Panc1 (cell line): Measurements from ENCODE around the gene ECHS1. TPM values are rescaled to one million over a fixed set of nuclear protein-coding genes. Genes with fewer than 3 reads are reported as not detected.

Experiments used
- ATAC-seq: fragments of 200-7000 bp; cut with Tn5 transposase; 2 replicates; pipeline ENCODE4 v1.9.1; 2020; ENCODE audit warnings: mild to moderate bottlenecking, moderate library complexity
- BruUV-seq: library from RNA; stranded (reverse); fragments of 400-500 nt; replicated peaks from 2 replicates; lab custom pipeline; 2021; lab: Mats Ljungman, UMichigan
- CTCF ChIA-PET: fragments of 300-600 bp; sonication (Branson Sonifier 250); formaldehyde crosslinking; loops from one replicate; lab custom pipeline; 2022; ENCODE audit warnings: antibody characterized with exemption; lab: Charles Lee
- POLR2A ChIA-PET: fragments of 300-600 bp; sonication (Branson Sonifier 250); formaldehyde crosslinking; loops from one replicate; lab custom pipeline; 2022; ENCODE audit warnings: antibody characterized with exemption; lab: Charles Lee
- DNase-seq: peaks from one replicate; pipeline ENCODE4 v3.0.0-alpha.2; 2010; ENCODE audit warnings: low read depth, low spot score
- H3K27ac ChIP-seq: 2 replicates; pipeline ENCODE4 v1.5.1; 2011; ENCODE audit warnings: mild to moderate bottlenecking, low read length, inconsistent platforms
- H3K27me3 ChIP-seq: fragments of 200-500 bp; sonication (Bioruptor generic); 2 replicates; pipeline ENCODE4 v1.6.0; 2014; ENCODE audit warnings: low read length, inconsistent platforms; ENCODE audit not compliant: control insufficient read depth, insufficient read depth
- H3K36me3 ChIP-seq: fragments of 200-500 bp; sonication (Bioruptor generic); 2 replicates; pipeline ENCODE4 v1.5.1; 2014; ENCODE audit warnings: inconsistent platforms, mild to moderate bottlenecking, low read length, moderate library complexity; ENCODE audit not compliant: control insufficient read depth, insufficient read depth
- H3K4me1 ChIP-seq: 2 replicates; pipeline ENCODE4 v1.5.1; 2011; ENCODE audit warnings: inconsistent platforms, mild to moderate bottlenecking, low read length, moderate library complexity; ENCODE audit not compliant: control insufficient read depth, insufficient read depth
- H3K4me3 ChIP-seq, 2 experiments: 2 replicates each; pipeline ENCODE4 v1.5.1; 2011 to 2012; ENCODE audit warnings: low read depth in 2 of 2, low read length in 2 of 2, mild to moderate bottlenecking in 2 of 2, inconsistent platforms in 1 of 2, moderate library complexity in 1 of 2
- H3K9me3 ChIP-seq: fragments of 200-500 bp; sonication (Bioruptor generic); 2 replicates; pipeline ENCODE4 v1.5.1; 2014; ENCODE audit warnings: low read depth, mild to moderate bottlenecking, inconsistent platforms, low read length, moderate library complexity; ENCODE audit not compliant: control insufficient read depth, insufficient read depth
- CTCF ChIP-seq: fragments of 450-650 bp; IDR thresholded peaks from 2 replicates; pipeline ENCODE4 v1.5.1; 2017; ENCODE audit warnings: mild to moderate bottlenecking
- POLR2AphosphoS5 ChIP-seq: IDR thresholded peaks from 2 replicates; pipeline ENCODE4 v1.6.1; 2012; ENCODE audit warnings: mild to moderate bottlenecking, low read depth, low read length, moderate library complexity
- SIN3A ChIP-seq: IDR thresholded peaks from 2 replicates; pipeline ENCODE4 v1.6.1; 2012; ENCODE audit warnings: low read depth, mild to moderate bottlenecking, low read length, moderate library complexity, borderline replicate concordance; ENCODE audit not compliant: insufficient read depth
- TCF7L2 ChIP-seq: IDR thresholded peaks from 2 replicates; pipeline ENCODE4 v1.6.1; 2011; ENCODE audit warnings: mild to moderate bottlenecking, low read depth, low read length, inconsistent platforms
- in situ Hi-C: cut with HindIII; loops from 2 replicates; pipeline ENCODE4 v1.10.0; 2016; ENCODE audit warnings: low sequenced_read_pairs, low pct_unique_long_range_greater_than_20kb
- intact Hi-C: fragments of 100-400 bp; cut with micrococcal nuclease; formaldehyde crosslinking; loops from one replicate; pipeline ENCODE4 v1.10.0; 2022; ENCODE audit not compliant: unreplicated experiment
- total RNA-seq: library from RNA; stranded (reverse); gene quantifications from one replicate; pipeline ENCODE4 v1.2.1, GENCODE V29; 2021; ENCODE audit not compliant: unreplicated experiment
- TF ChIP-seq, protein P1 (sequence below), 2 experiments: IDR thresholded peaks; 2 replicates each; pipeline ENCODE4 v1.6.1; 2011 to 2012; ENCODE audit warnings: low read depth in 2 of 2, control low read depth in 1 of 2, low read length in 1 of 2, mild to moderate bottlenecking in 1 of 2, moderate library complexity in 1 of 2; ENCODE audit not compliant: insufficient read depth in 1 of 2

Gene ECHS1
- total RNA-seq, 1 experiment from 2014 or later: 165 TPM

- in situ Hi-C loops: no loop called here
- POLR2A ChIA-PET: no interaction called here
Measured at GRCh38 chr10:133343558-133343957, 29.6 kb downstream of the ECHS1 start.

GRCh38 chr10:133342942-133343341 lies 30.2 kb downstream of the ECHS1 start:
- in situ Hi-C loops (no loop called here), intact Hi-C loops (no loop called here)
- DNase-seq: no peak
- Histone ChIP-seq H3K27ac (no peak overlapping the region), H3K27me3 (no peaks in the 10 kb centered on the region), H3K4me3 (no peak overlapping the region), H3K36me3 (no peaks in the 10 kb centered on the region), H3K9me3 (no peaks in the 10 kb centered on the region), H3K4me1 (no peaks in the 10 kb centered on the region)
- no peak for ATAC-seq
- ChIA-PET CTCF (interaction anchor here (1.1 kb wide), 1 partner anchor 13 kb away, joined by 7 read pairs; no protein-coding TSS in a partner anchor), POLR2A (no interaction called here)
- no TSS peak for BruUV-seq
- TF ChIP-seq CTCF (no peak), SIN3A (no peak), TCF7L2 (no peak), POLR2AphosphoS5 (no peak)
- TF ChIP-seq, protein P1, sequence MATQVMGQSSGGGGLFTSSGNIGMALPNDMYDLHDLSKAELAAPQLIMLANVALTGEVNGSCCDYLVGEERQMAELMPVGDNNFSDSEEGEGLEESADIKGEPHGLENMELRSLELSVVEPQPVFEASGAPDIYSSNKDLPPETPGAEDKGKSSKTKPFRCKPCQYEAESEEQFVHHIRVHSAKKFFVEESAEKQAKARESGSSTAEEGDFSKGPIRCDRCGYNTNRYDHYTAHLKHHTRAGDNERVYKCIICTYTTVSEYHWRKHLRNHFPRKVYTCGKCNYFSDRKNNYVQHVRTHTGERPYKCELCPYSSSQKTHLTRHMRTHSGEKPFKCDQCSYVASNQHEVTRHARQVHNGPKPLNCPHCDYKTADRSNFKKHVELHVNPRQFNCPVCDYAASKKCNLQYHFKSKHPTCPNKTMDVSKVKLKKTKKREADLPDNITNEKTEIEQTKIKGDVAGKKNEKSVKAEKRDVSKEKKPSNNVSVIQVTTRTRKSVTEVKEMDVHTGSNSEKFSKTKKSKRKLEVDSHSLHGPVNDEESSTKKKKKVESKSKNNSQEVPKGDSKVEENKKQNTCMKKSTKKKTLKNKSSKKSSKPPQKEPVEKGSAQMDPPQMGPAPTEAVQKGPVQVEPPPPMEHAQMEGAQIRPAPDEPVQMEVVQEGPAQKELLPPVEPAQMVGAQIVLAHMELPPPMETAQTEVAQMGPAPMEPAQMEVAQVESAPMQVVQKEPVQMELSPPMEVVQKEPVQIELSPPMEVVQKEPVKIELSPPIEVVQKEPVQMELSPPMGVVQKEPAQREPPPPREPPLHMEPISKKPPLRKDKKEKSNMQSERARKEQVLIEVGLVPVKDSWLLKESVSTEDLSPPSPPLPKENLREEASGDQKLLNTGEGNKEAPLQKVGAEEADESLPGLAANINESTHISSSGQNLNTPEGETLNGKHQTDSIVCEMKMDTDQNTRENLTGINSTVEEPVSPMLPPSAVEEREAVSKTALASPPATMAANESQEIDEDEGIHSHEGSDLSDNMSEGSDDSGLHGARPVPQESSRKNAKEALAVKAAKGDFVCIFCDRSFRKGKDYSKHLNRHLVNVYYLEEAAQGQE (IDR thresholded peaks at IDR 0.05; ENCODE audit: insufficient read depth in 1 of 2, low read depth in 2 of 2, low read length in 1 of 2): no peak

More at GRCh38 chr10:133343558-133343957, 29.6 kb downstream of the ECHS1 start:
- Histone ChIP-seq H3K36me3 (no peaks in the 10 kb centered on the region), H3K9me3 (no peaks in the 10 kb centered on the region), H3K27me3 (no peaks in the 10 kb centered on the region), H3K27ac (no peak overlapping the region), H3K4me1 (0 out of 2 replicates have a peak, but pooled peaks cover 4% of the 10 kb centered on the region), H3K4me3 (no peak overlapping the region)
- CTCF ChIA-PET: interaction anchor here (1.1 kb wide), 1 partner anchor 14 kb away, joined by 7 read pairs; no protein-coding TSS in a partner anchor
- ATAC-seq: no peak
- intact Hi-C loops: no loop called here
- TF ChIP-seq SIN3A (no peak), CTCF (no peak), TCF7L2 (no peak), POLR2AphosphoS5 (no peak)
- TF ChIP-seq, protein P1 (IDR thresholded peaks at IDR 0.05; ENCODE audit: insufficient read depth in 1 of 2, low read depth in 2 of 2, low read length in 1 of 2): no peak
- no peak for DNase-seq
- no TSS peak for BruUV-seq
